ENCODE results near the gene HTR1E.
"Not testable (repeated sequence)": the region's sequence is repeated elsewhere in the genome, so short reads cannot be mapped to it uniquely, and the experiment has no call there.

HTR1E gene

GRCh38 chr6:87001494-87001893 lies 64.2 kb downstream of the HTR1E start:
- no peak for DNase-seq

- DNase-seq: not testable (repeated sequence)
Observed at GRCh38 chr6:87002391-87002790, 65.1 kb downstream of the HTR1E start.

- not testable (repeated sequence) for DNase-seq
Observed at GRCh38 chr6:87006541-87006940, 69.2 kb downstream of the HTR1E start.

- DNase-seq: not testable (repeated sequence)
Observed at GRCh38 chr6:87009581-87009980, 72.3 kb downstream of the HTR1E start.

- DNase-seq: no peak
Observed at GRCh38 chr6:87012035-87012434, 74.7 kb downstream of the HTR1E start.

- DNase-seq: no peak
Observed at GRCh38 chr6:87012743-87013142, 75.4 kb downstream of the HTR1E start.

- no peak for DNase-seq
Observed at GRCh38 chr6:87016772-87017171, 79.4 kb downstream of the HTR1E start.

- DNase-seq: no peak
Observed at GRCh38 chr6:87027021-87027420, 89.7 kb downstream of the HTR1E start.

GRCh38 chr6:87029711-87030314 lies 92.5 kb downstream of the HTR1E start:
- peak in 1 of 2 donors; percentile 25 for DNase-seq

GRCh38 chr6:87040729-87041128 lies 103.4 kb downstream of the HTR1E start:
- DNase-seq: no peak

- no peak for DNase-seq
Observed at GRCh38 chr6:87045521-87046075, 108.3 kb downstream of the HTR1E start.

GRCh38 chr6:87049779-87050178 lies 112.5 kb downstream of the HTR1E start:
- DNase-seq: no peak

- no peak for DNase-seq
Observed at GRCh38 chr6:87053312-87053711, 116.0 kb downstream of the HTR1E start.

- no peak for DNase-seq
Observed at GRCh38 chr6:87054143-87054833, 117.0 kb downstream of the HTR1E start.

- DNase-seq: no peak
Observed at GRCh38 chr6:87059943-87060342, 122.6 kb downstream of the HTR1E start.

GRCh38 chr6:87065117-87065516 lies 127.8 kb downstream of the HTR1E start:
- DNase-seq: no peak
